GM19438 (cell line): ENCODE results near the gene FAM222A.

Experiments used
- ATAC-seq: cut with Tn5 transposase; IDR thresholded peaks from one replicate; pipeline ENCODE4 v1.9.1; 2021; ENCODE audit warnings: low read depth; ENCODE audit not compliant: unreplicated experiment

Gene FAM222A

DNA sequence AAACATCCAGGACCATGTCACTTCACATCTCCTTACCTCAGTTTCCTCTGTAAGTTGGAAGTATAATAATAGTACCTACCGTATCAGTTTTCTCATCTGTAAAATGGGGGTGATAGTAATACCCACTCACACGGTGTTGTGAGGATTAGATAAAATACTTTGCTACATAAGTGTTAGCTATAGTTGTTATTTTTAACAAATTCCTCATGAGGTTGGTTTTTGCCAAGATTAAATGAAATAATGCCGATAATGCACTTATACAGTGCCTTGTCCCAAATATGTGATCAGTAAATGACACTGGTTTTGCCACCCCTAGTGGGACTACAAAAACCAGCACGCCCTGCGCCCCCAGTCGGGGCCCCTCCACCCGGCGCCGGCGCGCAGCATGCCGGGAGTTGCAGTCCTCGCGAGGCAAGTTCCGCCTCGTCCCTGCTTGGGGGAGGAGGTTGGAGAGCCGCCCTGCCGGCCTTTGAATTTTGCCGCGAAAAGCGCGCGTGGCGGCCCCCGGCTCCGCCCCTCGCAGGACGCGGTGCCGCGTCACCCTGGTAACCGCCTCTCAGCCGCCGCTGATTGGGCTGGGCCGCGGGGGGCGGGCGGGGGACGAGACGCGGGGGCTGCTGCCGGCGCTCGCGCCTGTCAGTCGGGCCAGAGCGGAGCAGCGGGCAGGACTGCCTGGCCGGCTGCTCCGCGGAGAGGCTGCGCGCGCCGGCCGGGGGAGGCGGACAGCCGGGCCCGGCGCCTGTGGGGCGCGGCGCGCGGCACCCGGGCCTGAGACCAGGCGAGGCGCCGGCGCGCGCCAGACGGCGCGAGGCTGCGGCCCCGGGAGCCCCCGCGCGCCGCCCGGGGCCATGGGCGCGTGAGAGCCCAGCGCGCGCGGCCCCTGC is at the start of gene FAM222A:
Gene FAM222A (plus strand): TSS at position 639 of the 884 bp plus-strand sequence. CDS start 30,322 bp downstream, outside the sequence.
- ATAC-seq, result peak; percentile 88

DNA sequence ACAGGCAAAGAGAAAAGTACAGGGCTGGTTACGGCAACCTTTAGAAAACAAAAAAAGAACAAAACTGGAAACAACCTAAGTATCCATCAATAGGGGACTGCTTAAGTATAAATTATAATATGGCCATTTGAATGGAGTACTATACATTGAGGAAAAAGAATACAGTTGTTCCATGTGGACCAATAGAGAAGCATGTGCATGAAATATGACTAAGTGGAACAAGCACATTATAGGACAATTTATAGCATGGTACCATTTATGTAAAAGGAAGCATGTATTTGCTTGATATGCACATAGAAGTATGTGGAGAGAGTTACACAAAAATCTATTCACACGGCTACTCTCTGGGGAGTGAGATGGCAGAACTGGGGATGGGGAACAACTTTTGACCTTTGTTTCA is 49.2 kb upstream of the FAM222A start:
- ATAC-seq, result no peak

DNA sequence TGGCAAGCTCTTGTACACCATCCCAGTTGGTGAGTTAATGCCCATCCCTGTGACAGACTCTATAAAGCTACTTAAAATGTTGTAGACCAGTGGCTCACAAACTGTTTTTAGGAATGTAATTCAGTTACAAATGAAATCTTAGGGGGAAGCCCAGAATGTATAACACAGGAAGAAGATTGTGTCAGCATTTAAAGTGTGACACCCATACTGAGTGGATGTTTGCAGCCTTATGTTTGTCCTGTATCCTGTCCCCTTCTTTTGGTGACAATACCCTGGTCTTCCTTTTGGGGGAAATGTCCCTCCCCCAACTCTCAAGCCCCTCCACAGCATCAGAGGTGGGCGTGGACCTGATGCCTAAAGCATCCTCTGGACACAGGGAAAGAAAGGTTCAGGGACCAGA is 47.6 kb upstream of the FAM222A start:
- ATAC-seq, result no peak

DNA sequence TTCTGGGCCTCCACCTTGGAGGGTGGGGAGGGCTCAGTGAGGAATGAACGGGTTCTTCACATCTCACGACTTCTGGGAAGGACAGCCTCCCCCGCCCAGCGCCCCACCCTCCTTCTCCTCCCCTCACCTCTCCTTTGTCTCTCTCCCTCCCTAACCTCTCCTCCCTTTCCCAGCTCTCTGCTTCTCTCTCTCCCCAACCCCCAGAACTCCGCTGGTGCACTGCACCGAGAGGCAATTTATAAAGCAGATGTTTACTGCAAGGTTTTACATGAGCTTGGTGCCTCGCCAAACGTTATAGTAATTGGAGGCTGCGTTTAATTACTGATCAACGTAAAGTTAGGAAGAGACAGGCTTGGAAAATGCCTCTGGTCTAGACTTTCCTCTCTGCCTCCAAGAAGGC is 42.9 kb upstream of the FAM222A start:
- ATAC-seq, result no peak

DNA sequence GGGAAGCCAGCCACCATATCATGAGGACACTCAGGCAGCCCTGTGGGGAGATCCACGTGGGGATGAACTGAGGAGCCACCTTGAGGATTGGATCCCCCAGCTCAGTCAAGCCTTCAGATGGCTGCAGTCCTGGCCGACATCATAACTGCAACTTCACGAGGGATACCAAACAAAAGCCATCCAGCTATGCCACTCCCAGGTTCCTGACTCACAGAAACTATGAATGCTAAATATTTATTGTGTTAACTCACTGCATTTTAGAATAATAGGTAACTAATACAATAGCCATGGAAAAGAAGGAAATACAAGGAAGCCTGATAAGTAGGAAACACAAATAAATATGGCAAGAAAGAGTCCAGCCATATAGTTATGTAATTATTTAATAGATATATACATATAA is 42.1 kb upstream of the FAM222A start:
- ATAC-seq, result no peak

DNA sequence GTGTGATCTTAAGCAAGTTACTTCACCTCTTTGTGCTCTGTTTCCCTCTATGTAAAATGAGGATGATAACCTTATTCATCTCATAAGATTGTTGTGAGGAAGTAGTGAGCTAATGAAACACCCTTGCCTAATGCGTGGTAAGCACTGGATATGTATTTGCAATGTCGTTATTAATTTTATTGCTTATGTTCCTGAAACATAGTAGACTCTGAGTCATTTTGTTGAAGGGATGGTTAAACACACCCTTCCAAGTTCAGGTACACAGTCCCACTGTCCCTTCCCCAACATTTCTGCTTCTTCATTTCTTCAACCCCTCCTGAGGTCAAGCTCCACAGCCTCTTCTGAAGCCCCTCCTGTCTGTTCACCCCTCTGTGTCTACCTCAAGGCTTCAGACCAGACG is 40.2 kb upstream of the FAM222A start:
- ATAC-seq, result no peak

DNA sequence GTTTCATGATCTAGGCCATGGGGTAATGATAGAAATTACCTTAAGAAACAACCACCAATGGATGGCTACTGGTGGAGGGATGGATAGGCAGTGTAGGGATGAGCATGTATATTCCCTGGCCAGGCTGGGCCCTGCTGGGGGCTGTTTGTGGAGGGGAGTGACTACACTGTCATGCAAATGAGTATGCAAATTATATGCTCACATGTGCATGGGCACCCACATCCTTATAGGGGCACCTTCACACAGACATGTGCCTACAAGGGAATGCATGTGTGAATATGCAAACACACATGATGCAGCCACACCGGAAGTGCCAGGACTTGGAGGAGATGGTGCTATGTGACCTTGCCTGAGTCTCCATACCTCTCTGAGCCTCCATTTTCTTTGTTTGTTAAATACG is 39.7 kb upstream of the FAM222A start:
- no peak for ATAC-seq

DNA sequence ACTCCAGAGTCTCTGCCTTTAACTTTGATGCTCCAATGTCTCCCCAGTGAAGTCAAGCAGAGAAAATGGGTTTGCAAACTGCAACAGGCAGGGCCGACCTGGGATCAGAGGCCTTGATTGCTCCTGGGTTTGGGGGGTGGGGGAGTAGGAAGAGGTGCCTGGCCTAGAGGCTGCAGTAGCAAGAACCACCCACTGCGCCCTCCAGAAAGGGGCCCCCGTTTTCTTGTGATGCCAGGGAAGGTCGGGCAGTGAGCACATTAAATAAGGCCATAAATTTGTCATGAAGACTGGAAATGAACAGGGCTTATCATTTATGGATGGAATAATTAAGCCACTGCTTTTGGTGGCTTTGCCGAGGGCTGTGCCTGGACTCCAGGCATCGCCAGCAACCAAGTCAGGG is 38.2 kb upstream of the FAM222A start:
- no peak for ATAC-seq

DNA sequence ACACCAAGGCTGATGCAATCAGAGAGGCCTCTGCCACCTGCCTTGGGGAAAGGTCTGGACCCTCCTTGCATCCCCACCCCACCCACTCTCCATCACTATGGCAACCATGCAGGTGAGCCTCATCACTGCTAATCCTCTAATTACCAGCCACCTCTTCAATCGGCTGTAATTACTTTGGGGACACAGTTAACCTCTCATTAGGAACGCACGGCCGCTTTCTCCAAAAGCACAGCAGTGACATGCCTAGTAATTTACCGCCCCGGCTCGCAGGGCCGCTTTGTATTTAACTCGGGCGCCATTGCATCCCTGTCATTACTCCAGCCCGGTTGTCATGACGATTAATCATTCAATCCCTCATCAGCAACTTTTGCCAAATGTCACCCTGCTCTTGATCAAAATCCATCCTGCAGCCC is 36.3 kb upstream of the FAM222A start:
- no peak for ATAC-seq

DNA sequence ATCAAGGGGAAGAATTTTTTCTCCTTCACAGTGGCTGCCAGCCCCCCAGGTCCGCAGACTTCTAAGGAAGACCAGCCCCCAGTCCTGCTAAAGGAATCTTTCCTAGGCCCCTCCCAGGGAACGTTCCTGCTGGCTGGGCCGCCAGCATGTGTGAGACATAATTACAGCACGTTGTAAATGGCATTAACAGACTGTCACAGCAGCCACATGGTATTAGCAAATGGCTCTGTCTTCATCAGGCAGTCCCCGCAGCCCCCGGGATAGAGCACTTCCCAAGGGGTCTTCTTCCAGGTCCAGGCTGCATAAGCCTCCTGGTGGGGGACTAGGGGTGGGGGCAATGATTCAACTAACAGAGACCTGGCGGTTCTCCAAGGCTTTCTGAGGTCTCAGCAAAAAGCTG is 34.9 kb upstream of the FAM222A start:
- no peak for ATAC-seq

DNA sequence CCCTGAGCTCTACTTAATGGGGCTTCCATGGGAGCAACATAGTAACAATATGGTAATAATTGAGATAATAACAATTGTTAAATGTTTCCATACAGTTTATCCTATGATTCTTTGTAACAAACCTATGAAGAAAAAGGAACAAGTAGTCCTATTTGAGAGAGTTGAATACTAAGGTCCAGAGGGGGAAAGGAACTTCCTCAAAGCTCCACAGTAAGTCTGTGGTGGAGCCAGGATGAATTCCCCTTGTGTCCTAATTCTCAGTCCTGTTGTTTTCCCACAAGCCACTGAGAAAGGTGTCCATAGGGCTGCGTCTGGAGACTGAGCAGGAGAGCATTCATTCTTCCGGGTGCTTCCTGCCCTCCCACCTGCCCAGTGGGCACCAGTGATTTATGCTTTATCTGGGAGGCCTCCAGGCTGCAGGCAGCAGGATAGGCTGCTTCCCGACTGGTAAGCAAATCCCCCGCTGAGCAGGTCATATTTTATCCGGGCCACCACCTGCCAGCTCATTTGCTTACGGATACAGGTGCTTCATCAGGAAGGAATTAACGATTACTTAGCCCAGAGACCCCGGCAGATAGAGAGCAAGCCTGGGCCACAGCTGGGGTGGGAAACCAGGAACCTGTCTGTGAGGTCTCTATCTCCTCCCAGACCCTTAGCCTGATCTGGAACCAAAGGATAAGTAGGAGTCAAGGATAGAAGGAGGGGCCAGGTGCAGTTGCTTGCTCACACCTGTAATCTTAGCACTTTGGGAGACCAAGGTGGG is 33.9 kb upstream of the FAM222A start:
- ATAC-seq, result no peak

DNA sequence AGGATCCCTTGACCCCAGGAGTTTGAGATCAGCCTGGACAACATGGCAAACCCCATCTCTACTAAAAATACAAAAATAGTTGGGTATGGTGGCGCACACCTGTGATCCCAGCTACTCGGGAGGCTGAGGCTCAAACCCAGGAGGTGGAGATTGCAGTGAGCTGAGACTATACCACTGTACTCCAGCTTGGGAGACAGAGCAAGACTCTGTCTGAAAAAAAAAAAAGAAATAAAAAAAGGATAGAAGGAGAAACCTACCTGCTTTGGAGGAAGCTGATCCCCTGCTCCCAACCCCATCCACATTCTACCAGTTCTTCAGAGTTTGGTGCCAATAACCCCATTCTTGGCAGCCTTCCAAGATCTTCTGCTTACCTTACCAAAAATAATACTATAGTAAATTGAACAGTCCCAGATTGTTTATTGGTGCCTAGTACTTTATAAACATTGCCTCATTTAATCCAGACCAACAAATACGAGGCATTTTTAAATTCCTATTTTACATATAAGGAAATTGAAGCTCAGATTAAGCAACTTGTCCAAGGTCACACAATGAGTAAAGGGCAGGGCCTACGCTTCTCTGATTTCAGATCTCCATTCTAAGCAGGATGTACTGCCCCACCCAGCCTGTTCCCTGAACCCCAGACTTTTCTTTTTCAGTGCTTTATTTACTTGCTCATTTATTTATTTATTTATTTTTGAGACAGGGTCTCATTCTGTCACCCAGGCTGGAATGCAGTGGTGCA is 33.2 kb upstream of the FAM222A start:
- ATAC-seq, result no peak

DNA sequence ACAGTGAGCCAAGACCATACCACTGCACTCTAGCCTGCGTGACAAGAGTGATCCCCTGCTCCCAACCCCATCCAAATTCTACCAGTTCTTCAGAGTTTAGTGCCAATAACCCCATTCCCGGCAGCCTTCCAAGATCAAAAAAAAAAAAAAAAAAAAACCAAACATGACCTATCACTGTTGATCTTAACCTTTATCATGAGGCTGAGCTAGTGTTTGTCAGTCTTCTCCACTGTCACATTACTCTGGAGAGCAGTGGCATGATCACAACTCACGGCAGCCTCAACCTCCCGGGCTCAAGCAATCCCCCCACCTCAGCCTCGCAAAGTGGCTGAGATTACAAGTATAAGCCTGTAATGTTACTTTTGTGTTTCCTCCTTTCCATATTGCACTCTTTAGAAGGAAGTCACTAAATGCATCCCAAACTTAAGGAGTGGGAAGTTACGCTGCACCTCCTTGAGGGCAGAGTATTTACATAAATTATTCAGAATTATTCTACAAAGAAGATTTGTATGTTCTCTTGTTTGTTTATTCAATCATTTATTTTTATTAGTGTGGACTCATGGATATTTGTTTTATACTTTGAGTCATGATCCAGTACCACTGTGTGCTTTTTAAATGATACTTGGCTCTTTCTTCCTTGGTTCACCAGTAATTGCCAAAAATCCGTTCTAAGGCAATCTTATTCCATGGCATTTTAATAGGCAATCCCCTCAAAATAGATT is 31.5 kb upstream of the FAM222A start:
- ATAC-seq, result no peak

DNA sequence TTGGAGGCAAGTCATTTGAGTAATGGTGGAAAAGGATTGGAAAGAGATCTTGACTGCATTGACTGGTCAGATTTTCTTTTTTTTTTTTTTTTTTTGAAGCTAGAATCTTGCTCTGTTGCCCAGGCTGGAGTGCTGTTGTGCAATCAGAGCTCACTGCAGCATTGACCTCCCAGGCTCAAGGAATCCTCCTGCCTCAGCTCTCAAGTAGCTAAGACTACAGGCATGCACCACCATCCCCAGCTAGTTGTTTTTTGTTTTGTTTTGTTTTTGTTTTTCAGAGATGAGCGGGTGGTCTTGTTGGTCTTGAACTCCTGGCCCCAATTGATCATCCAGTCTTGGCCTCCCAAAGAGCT is 30.9 kb upstream of the FAM222A start:
- ATAC-seq, result no peak

DNA sequence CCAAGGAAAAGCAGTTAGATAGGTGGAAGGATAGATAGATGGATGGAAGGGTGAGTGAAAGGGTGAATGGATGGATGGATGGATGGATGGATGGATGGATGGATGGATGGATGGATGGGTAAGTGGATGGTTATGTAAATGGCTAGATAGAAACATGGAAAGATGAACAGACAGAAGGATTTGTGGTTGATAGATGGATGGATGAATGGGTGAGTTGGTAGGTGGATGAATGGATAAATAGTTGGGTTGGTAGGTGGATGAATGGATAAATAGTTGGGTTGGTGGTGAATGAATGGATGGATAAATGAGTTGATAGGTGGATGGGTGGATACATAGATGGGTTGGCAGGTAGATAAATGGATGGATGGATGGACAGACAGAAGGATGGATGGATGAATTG is 30.3 kb upstream of the FAM222A start:
- ATAC-seq, result no peak

DNA sequence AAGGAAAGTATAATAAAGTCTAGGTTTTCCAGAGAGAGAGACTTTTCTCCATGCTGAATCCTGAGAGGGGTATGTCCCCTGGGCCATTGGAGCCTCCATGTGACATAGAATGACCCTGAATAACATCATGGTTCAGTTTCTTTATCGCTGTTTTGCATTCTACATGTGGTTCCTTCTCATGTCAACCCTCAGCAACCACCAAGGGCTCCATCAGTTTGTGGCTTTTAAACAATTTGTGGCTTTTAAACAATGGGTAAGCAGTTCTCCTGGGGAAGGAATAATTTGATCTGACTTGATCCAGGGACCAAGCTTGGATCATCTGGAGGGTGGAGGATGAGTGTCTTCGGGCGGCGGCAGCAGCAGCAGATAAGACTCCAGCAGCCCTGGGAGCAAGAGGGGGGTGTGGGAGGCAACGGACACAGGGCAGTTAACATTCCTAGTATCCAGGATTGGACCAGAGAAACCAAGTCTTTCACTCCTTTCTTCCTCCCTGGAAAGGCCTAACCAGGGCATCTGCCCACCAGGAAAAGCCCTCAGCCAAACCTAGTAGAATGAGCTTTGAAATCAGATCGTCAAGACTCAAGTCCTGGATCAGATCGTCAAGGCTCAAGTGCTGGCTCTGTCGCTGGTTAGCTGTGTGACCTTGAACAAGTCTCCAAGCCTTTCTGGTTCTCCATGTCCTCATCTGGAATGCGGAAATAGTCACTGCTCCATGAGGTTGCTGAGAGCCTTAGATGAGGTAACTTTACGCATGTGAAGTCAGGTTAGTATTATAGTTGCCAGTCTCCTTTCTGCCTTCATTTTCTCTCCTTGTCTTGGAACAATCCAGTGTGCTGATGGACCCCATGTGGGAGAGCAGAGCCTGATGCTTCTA is 27.8 kb upstream of the FAM222A start:
- ATAC-seq, result no peak

DNA sequence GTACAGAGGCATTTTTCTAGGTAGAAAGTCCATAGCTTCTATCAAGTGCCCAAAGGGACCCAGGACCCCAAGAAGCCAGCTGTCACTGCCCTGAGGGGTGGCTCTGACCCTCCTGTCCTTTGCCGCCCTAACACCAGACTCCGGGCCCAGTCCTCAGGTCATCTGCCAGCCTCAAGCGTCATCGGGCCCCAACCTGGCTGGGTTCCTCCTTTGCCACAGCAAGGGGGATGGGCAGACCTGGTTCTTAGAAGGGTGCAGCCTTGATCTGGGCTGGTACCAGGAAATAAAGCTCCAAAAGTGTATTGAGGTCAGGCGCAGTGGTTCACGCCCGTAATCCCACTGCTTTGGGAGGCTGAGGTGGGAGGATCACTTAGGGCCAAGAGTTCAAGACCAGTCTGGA is 27.1 kb upstream of the FAM222A start:
- no peak for ATAC-seq

DNA sequence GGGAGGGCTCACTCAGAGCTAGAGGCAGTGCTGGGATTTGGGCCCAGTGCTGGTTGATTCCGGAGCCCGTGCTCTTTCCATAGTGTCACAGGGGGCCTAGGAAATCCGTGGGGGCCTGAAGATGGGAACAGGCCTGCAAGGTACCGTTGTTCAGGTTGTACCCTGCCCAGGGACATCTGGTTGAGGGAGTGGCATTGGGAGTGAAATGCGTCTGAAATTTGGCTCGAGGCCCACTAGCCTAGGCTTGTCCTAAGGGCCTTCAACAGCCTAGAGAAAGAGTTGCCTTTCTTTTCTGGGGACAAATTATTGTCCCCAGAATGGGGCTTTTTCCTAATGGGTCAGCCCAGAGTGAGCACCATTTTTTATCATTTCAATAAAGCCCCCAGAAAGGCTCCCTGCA is 26.4 kb upstream of the FAM222A start:
- no peak for ATAC-seq

DNA sequence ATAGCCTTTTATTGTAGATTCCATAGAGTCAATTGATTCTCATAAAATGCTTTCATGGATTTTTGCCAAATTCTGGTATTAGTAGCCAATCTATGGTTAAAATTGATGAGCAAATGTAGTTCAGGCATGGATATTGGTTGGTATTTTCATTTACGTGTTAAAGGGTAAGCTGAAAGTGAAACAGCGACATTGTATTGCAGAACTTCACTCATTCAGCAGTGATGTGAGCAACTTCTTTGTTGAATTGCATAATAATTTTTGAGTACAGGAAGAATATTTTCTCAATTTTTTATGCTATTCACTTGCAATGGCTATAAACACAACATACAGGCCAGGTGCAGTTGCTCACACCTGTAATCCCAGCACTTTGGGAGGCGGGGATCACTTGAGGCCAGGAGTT is 24.2 kb upstream of the FAM222A start:
- no peak for ATAC-seq

DNA sequence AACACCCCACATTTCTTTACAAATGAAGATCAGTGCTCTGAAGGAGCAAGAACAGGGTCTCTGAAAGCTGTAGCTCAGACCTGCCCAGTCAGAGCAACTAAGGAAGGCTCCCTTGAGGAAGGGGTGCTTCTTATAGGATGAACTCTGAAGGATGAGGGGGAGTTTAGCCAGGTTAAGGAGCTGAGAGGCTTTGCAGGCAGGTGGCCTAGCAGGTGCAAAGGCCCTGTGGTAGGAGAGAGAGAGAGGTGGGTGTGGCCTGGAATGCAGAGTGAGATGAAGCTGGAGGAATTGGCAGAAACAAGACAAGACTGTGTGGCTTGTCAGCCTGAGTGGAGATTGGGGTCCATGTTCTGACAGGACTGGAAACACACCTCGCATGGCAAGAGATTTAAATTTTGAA is 20.5 kb upstream of the FAM222A start:
- no peak for ATAC-seq
